Trophoblast cell (in vitro differentiated cells and primary cell): Measurements from ENCODE around the gene CCNQ.

Experiments
- DNase-seq, 2 donors: peaks; one replicate each; pipeline ENCODE4 v3.0.0-alpha.2; 2016
- H2AFZ ChIP-seq: 2 replicates; pipeline ENCODE4 v1.6.1; 2013; ENCODE audit warnings: low read length, moderate library complexity, mild to moderate bottlenecking; ENCODE audit not compliant: insufficient read depth, poor library complexity
- H2AK5ac ChIP-seq: 2 replicates; pipeline ENCODE4 v1.6.1; 2013; ENCODE audit warnings: mild to moderate bottlenecking, low read length
- H2BK120ac ChIP-seq: 2 replicates; pipeline ENCODE4 v1.6.1; 2013; ENCODE audit warnings: low read length, mild to moderate bottlenecking, moderate library complexity; ENCODE audit not compliant: insufficient read depth, poor library complexity
- H2BK12ac ChIP-seq: 2 replicates; pipeline ENCODE4 v1.6.1; 2013; ENCODE audit warnings: mild to moderate bottlenecking, low read length, moderate library complexity
- H2BK5ac ChIP-seq: 2 replicates; pipeline ENCODE4 v1.6.1; 2013; ENCODE audit warnings: low read length, low read depth, moderate library complexity, mild to moderate bottlenecking; ENCODE audit not compliant: poor library complexity
- H3K14ac ChIP-seq: 2 replicates; pipeline ENCODE4 v1.6.1; 2013; ENCODE audit warnings: mild to moderate bottlenecking, low read length
- H3K18ac ChIP-seq: 2 replicates; pipeline ENCODE4 v1.6.1; 2013; ENCODE audit warnings: mild to moderate bottlenecking, low read length
- H3K23ac ChIP-seq: 2 replicates; pipeline ENCODE4 v1.6.1; 2013; ENCODE audit warnings: low read length
- H3K27ac ChIP-seq: 2 replicates; pipeline ENCODE4 v1.5.1; 2013; ENCODE audit warnings: low read depth, mild to moderate bottlenecking, inconsistent platforms, low read length, moderate library complexity
- H3K27me3 ChIP-seq: 2 replicates; pipeline ENCODE4 v1.6.1; 2013; ENCODE audit warnings: inconsistent platforms, mild to moderate bottlenecking, low read length, moderate library complexity; ENCODE audit not compliant: insufficient read depth
- H3K36me3 ChIP-seq, 2 experiments: 1 replicate in 1 of 2; 2 replicates in 1 of 2; pipeline ENCODE4 v1.6.1; 2013; ENCODE audit warnings: low read length in 2 of 2, mild to moderate bottlenecking in 2 of 2, moderate library complexity in 1 of 2; ENCODE audit not compliant: insufficient read depth in 2 of 2, control insufficient read depth in 1 of 2
- H3K4ac ChIP-seq: 2 replicates; pipeline ENCODE4 v1.6.1; 2013; ENCODE audit warnings: low read depth, mild to moderate bottlenecking, low read length, moderate library complexity
- H3K4me1 ChIP-seq, 2 experiments: 1 replicate in 1 of 2; 2 replicates in 1 of 2; pipeline ENCODE4 v1.6.1; 2013; ENCODE audit warnings: low read length in 2 of 2, mild to moderate bottlenecking in 2 of 2, moderate library complexity in 1 of 2; ENCODE audit not compliant: insufficient read depth in 2 of 2, control insufficient read depth in 1 of 2
- H3K4me2 ChIP-seq: 2 replicates; pipeline ENCODE4 v1.6.1; 2013; ENCODE audit warnings: inconsistent platforms, mild to moderate bottlenecking, low read length, moderate library complexity
- H3K4me3 ChIP-seq: 2 replicates; pipeline ENCODE4 v1.5.1; 2013; ENCODE audit warnings: mild to moderate bottlenecking, low read depth, low read length, inconsistent platforms
- H3K79me1 ChIP-seq: one replicate; pipeline ENCODE4 v1.6.1; 2013; ENCODE audit warnings: low read length
- H3K79me2 ChIP-seq: 2 replicates; pipeline ENCODE4 v1.6.1; 2013; ENCODE audit warnings: low read length, mild to moderate bottlenecking; ENCODE audit not compliant: control insufficient read depth, insufficient read depth, poor library complexity
- H3K9ac ChIP-seq: 2 replicates; pipeline ENCODE4 v1.6.1; 2013; ENCODE audit warnings: mild to moderate bottlenecking, low read length
- H3K9me3 ChIP-seq: 2 replicates; pipeline ENCODE4 v1.6.1; 2013; ENCODE audit warnings: low read depth, mild to moderate bottlenecking, control low read depth, inconsistent platforms, low read length; ENCODE audit not compliant: insufficient read depth
- H4K12ac ChIP-seq: 2 replicates; pipeline ENCODE4 v1.6.1; 2013; ENCODE audit warnings: low read depth, mild to moderate bottlenecking, low read length, moderate library complexity
- H4K8ac ChIP-seq: 2 replicates; pipeline ENCODE4 v1.6.1; 2013; ENCODE audit warnings: low read depth, mild to moderate bottlenecking, low read length, moderate library complexity
- H4K91ac ChIP-seq: one replicate; pipeline ENCODE4 v1.6.1; 2013; ENCODE audit warnings: low read depth, mild to moderate bottlenecking, low read length, moderate library complexity
- WGBS: extraction: QIAGEN DNeasy Blood & Tissue Kit; methylation state at CpG from one replicate; pipeline ENCODE4 v1.1.7; 2013; ENCODE audit warnings: missing lambda C conversion rate; ENCODE audit not compliant: insufficient read length, insufficient coverage; ENCODE audit errors: extremely low coverage; 5-methylcytosine and 5-hydroxymethylcytosine counted together

CCNQ gene

DNA sequence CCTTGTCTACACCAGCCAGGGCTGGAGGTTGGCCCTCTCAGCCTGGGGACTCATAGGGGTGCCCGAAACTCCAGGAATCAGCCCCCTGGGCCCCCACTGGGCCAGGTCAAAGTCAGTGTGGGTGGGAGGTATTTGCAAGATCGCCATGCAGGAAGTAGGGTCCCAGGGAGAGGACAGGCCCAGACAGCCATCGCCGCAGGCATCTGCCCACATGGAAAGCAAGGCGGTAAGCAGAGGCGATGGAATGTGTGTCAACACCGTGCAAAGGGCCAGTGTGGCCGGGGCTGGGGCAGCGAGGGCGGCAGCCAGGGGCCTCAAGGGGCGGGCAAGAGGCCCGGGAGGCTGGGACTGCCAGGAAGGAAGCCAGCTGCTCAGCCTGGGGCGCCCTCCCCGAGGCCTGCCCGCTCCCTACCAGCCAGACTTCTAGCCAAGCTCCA is 28.8 kb upstream of the CCNQ start:
- Histone ChIP-seq H2BK12ac (no peak overlapping the region), H3K14ac (no peak overlapping the region), H2AFZ (no peak overlapping the region), H3K27me3 (no peaks in the 10 kb centered on the region), H3K18ac (no peak overlapping the region), H3K27ac (no peak overlapping the region), H3K79me1 (no peaks in the 10 kb centered on the region), H3K9ac (no peak overlapping the region), H4K91ac (no peak overlapping the region), H3K4me3 (no peak overlapping the region), H3K23ac (no peak overlapping the region), H3K4ac (no peak overlapping the region), H2BK120ac (no peak overlapping the region), H3K79me2 (no peaks in the 10 kb centered on the region), H2BK5ac (no peak overlapping the region), H3K4me1 (no peaks in the 10 kb centered on the region), H3K36me3 (no peaks in the 10 kb centered on the region), H4K12ac (no peak overlapping the region), H3K9me3 (no peaks in the 10 kb centered on the region), H3K4me2 (no peak overlapping the region), H4K8ac (no peak overlapping the region), H2AK5ac (no peak overlapping the region)
- peak; percentile 91 to 92 for DNase-seq
- WGBS: no CpG with 5 or more reads among the region's 15 CpGs

- Histone ChIP-seq H3K18ac (no peak overlapping the region), H3K9me3 (no peaks in the 10 kb centered on the region)
- WGBS: no CpG with 5 or more reads among the region's 35 CpGs
These were observed 28.1 kb upstream of the CCNQ start for GRCh38 chrX:153626863-153627674.

DNA sequence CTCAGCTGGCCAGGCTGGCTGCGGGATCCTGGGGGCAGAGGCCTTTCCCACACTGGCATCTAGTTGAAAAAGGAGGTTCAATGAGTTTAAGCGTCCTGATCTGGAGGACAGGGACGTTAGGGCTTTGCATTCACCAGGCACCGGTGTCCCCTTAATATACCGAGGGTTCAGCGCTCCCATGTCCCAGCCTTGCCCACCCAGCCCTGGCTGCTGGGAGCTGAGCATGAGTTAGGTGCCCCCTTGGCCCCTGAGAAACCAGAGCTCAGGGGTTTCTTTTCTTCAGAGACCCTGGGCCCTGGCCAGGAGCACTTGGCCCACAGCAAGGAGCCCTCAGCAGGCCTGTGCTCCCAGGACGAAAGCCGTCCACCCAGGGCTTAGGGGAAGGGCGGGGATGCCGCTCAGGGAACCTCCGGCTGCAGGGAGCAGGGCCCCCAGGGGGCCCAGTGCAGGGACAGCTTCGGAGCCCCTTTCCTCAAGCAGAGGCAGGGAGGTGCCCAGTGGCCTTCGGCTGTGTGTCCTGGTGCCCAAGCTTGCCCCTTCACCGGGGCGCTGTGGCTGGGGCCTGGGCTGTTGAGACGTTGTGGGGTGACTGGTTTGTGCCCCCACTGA is 27.2 kb upstream of the CCNQ start:
- no peak overlapping the region for H4K8ac ChIP-seq
- H3K4me2 ChIP-seq: no peak overlapping the region
- H3K4me3 ChIP-seq: no peak overlapping the region
- H2BK5ac ChIP-seq: no peak overlapping the region
- H3K14ac ChIP-seq: no peak overlapping the region
- H3K23ac ChIP-seq: no peak overlapping the region
- no peak overlapping the region for H4K91ac ChIP-seq
- no peak overlapping the region for H3K4ac ChIP-seq
- no peak overlapping the region for H3K18ac ChIP-seq
- no peak overlapping the region for H4K12ac ChIP-seq
- no peak overlapping the region for H2BK120ac ChIP-seq
- no peak for DNase-seq
- H2BK12ac ChIP-seq: no peak overlapping the region
- no peak overlapping the region for H2AK5ac ChIP-seq
- H2AFZ ChIP-seq: no peak overlapping the region
- H3K27ac ChIP-seq: no peak overlapping the region
- no peaks in the 10 kb centered on the region for H3K36me3 ChIP-seq
- no CpG with 5 or more reads among the region's 16 CpGs for WGBS
- H3K9ac ChIP-seq: no peak overlapping the region
- H3K27me3 ChIP-seq: no peaks in the 10 kb centered on the region
- H3K79me1 ChIP-seq: no peaks in the 10 kb centered on the region
- H3K79me2 ChIP-seq: no peaks in the 10 kb centered on the region
- no peaks in the 10 kb centered on the region for H3K9me3 ChIP-seq
- H3K4me1 ChIP-seq: no peaks in the 10 kb centered on the region

More at GRCh38 chrX:153626863-153627674, 28.1 kb upstream of the CCNQ start:
- H3K4me2 ChIP-seq: no peak overlapping the region
- H2BK5ac ChIP-seq: no peak overlapping the region
- H4K91ac ChIP-seq: no peak overlapping the region
- H3K23ac ChIP-seq: no peak overlapping the region
- no peaks in the 10 kb centered on the region for H3K79me2 ChIP-seq
- H3K14ac ChIP-seq: no peak overlapping the region
- no peak overlapping the region for H2BK120ac ChIP-seq
- no peak overlapping the region for H3K4me3 ChIP-seq
- H3K36me3 ChIP-seq: no peaks in the 10 kb centered on the region
- H3K9ac ChIP-seq: no peak overlapping the region
- H3K4me1 ChIP-seq: no peaks in the 10 kb centered on the region
- H2AFZ ChIP-seq: no peak overlapping the region
- no peaks in the 10 kb centered on the region for H3K79me1 ChIP-seq
- H2BK12ac ChIP-seq: no peak overlapping the region
- no peak overlapping the region for H4K8ac ChIP-seq
- H3K4ac ChIP-seq: no peak overlapping the region
- H3K27ac ChIP-seq: no peak overlapping the region
- H2AK5ac ChIP-seq: no peak overlapping the region
- peak; percentile 61 to 73 for DNase-seq
- no peak overlapping the region for H4K12ac ChIP-seq
- no peaks in the 10 kb centered on the region for H3K27me3 ChIP-seq

GRCh38 chrX:153625271-153626024 is 26.5 kb upstream of the CCNQ start:
- no peak overlapping the region for H2AK5ac ChIP-seq
- H2BK12ac ChIP-seq: no peak overlapping the region
- no peak overlapping the region for H3K4ac ChIP-seq
- no peak overlapping the region for H2BK120ac ChIP-seq
- H3K36me3 ChIP-seq: no peaks in the 10 kb centered on the region
- WGBS: no CpG with 5 or more reads among the region's 21 CpGs
- H3K23ac ChIP-seq: no peak overlapping the region
- H3K4me3 ChIP-seq: no peak overlapping the region
- no peak overlapping the region for H3K9ac ChIP-seq
- H3K4me2 ChIP-seq: no peak overlapping the region
- H4K91ac ChIP-seq: no peak overlapping the region
- no peak overlapping the region for H4K12ac ChIP-seq
- no peak overlapping the region for H2BK5ac ChIP-seq
- H2AFZ ChIP-seq: no peak overlapping the region
- no peaks in the 10 kb centered on the region for H3K4me1 ChIP-seq
- H3K27ac ChIP-seq: no peak overlapping the region
- H3K14ac ChIP-seq: no peak overlapping the region
- H3K79me1 ChIP-seq: no peaks in the 10 kb centered on the region
- no peaks in the 10 kb centered on the region for H3K9me3 ChIP-seq
- no peaks in the 10 kb centered on the region for H3K27me3 ChIP-seq
- no peak overlapping the region for H3K18ac ChIP-seq
- H3K79me2 ChIP-seq: no peaks in the 10 kb centered on the region
- DNase-seq: no peak
- H4K8ac ChIP-seq: no peak overlapping the region
